ENCODE data around the gene STBD1. TPM values are rescaled to one million over a fixed set of nuclear protein-coding genes. Genes with fewer than 3 reads are reported as not detected.

STBD1 gene
- total RNA-seq, 3 donors from 2014 or later = 11.9 to 34.3 (median 19.7) TPM

GRCh38 chr4:76292730-76293129 is 13.8 kb upstream of the STBD1 start:
- Histone ChIP-seq H3K4me1 (ENCODE audit: low read depth) (no peaks in the 10 kb centered on the region), H3K9me3 (peaks cover 2% of the 10 kb centered on the region), H3K36me3 (ENCODE audit: low read depth) (no peaks in the 10 kb centered on the region), H3K4me3 (no peak overlapping the region)
- ATAC-seq (peak; percentile 50), DNase-seq (no peak)
- intact Hi-C loops (cut with DNase I, micrococcal nuclease) = no loop called here
- no peak for TF ChIP-seq CTCF (IDR thresholded peaks at IDR 0.05)

GRCh38 chr4:76293772-76294171 is 12.8 kb upstream of the STBD1 start:
- Histone ChIP-seq H3K36me3 (ENCODE audit: low read depth) (no peaks in the 10 kb centered on the region), H3K4me3 (no peak overlapping the region), H3K4me1 (ENCODE audit: low read depth) (no peaks in the 10 kb centered on the region), H3K9me3 (peaks cover 2% of the 10 kb centered on the region)
- no peak for TF ChIP-seq CTCF (IDR thresholded peaks at IDR 0.05)
- DNase-seq (no peak), ATAC-seq (peak; percentile 91)
- intact Hi-C loops (cut with DNase I, micrococcal nuclease) = no loop called here

GRCh38 chr4:76296286-76296820 is 10.2 kb upstream of the STBD1 start:
- Histone ChIP-seq H3K4me1 (ENCODE audit: low read depth) (peaks cover under 1% of the 10 kb centered on the region), H3K4me3 (no peak overlapping the region), H3K9me3 (peaks cover 2% of the 10 kb centered on the region), H3K36me3 (ENCODE audit: low read depth) (no peaks in the 10 kb centered on the region)
- intact Hi-C loops (cut with DNase I, micrococcal nuclease) = no loop called here
- DNase-seq (no peak), ATAC-seq (no peak)
- TF ChIP-seq CTCF (IDR thresholded peaks at IDR 0.05) = no peak

- intact Hi-C loops (cut with DNase I, micrococcal nuclease) = no loop called here
- no peak for DNase-seq
- TF ChIP-seq CTCF (IDR thresholded peaks at IDR 0.05) = no peak
Observed at GRCh38 chr4:76298227-76298626, 8.3 kb upstream of the STBD1 start.

DNA sequence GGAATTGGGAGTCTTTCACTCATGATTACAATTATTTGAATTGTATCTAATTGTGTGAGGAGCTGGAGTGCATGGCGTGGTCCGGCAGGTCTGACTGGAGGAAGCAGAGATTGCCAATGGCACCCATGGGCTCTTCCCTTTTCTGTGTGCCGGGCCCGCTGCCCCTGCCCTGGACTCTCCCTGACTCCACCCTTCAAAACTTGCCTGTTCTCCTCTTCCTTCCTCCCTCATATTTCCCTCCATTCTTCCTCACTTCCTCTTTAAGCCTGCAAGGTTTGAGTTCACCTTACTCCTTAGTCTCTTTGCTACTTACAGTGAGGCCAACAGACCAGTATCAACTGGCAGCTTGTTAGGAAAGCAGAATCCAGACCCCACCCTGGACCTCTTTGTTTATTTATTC is 6.5 kb upstream of the STBD1 start:
- H3K4me1 ChIP-seq (ENCODE audit: low read depth) = peaks cover 13% of the 10 kb centered on the region
- no peaks in the 10 kb centered on the region for H3K36me3 ChIP-seq (ENCODE audit: low read depth)
- no peak for TF ChIP-seq CTCF (IDR thresholded peaks at IDR 0.05)
- no peak for DNase-seq
- peaks cover 2% of the 10 kb centered on the region for H3K9me3 ChIP-seq
- intact Hi-C loops (cut with DNase I, micrococcal nuclease) = loop anchor here in 1 of 2 donors (10.0 kb wide), 1 partner anchor 105 kb away; no protein-coding TSS in a partner anchor
- H3K4me3 ChIP-seq = no peak overlapping the region
- ATAC-seq = no peak

More at GRCh38 chr4:76298227-76298626, 8.3 kb upstream of the STBD1 start:
- Histone ChIP-seq H3K9me3 (peaks cover 2% of the 10 kb centered on the region), H3K4me3 (no peak overlapping the region), H3K4me1 (ENCODE audit: low read depth) (peaks cover 8% of the 10 kb centered on the region), H3K36me3 (ENCODE audit: low read depth) (no peaks in the 10 kb centered on the region)
- no peak for ATAC-seq

All from mucosa of descending colon (tissue), 3 donors.